HL-60 (cell line): ENCODE data around the gene MTHFD1L.

Experiments used
- DNase-seq, 2 experiments: peaks; one replicate each; pipeline ENCODE4 v3.0.0-alpha.2; 2010 to 2020; ENCODE audit warnings: low read depth in 1 of 2, low spot score in 1 of 2
- H3K27ac ChIP-seq: fragments of 250-450 bp; sonication (Bioruptor Pico); replicated peaks from 2 replicates; pipeline ENCODE4 v1.5.1; 2020; ENCODE audit warnings: mild to moderate bottlenecking, moderate library complexity
- H3K27me3 ChIP-seq: fragments of 250-450 bp; sonication (Bioruptor Pico); 2 replicates; pipeline ENCODE4 v1.5.1; 2021; ENCODE audit warnings: mild to moderate bottlenecking, moderate library complexity; ENCODE audit not compliant: insufficient read depth, poor library complexity, severe bottlenecking
- H3K4me3 ChIP-seq: replicated peaks from 2 replicates; pipeline ENCODE4 v1.5.1; 2011; ENCODE audit warnings: mild to moderate bottlenecking, control low read depth, low read length; ENCODE audit not compliant: insufficient read depth
- CTCF ChIP-seq: IDR thresholded peaks from one replicate; pipeline ENCODE4 v1.5.1; 2011; ENCODE audit warnings: low read length, control low read depth, inconsistent platforms; ENCODE audit not compliant: insufficient read depth
- GABPA ChIP-seq: IDR thresholded peaks from 2 replicates; pipeline ENCODE4 v1.6.1; 2012; ENCODE audit warnings: low read depth
- POLR2AphosphoS5 ChIP-seq: IDR thresholded peaks from 2 replicates; pipeline ENCODE4 v1.6.1; 2012; ENCODE audit warnings: low read depth
- REST ChIP-seq: IDR thresholded peaks from 2 replicates; pipeline ENCODE4 v1.6.1; 2012; ENCODE audit warnings: low read depth; ENCODE audit not compliant: insufficient replicate concordance
- SPI1 ChIP-seq: IDR thresholded peaks from 2 replicates; pipeline ENCODE4 v1.6.1; 2012; ENCODE audit warnings: low read depth, mild to moderate bottlenecking, borderline replicate concordance

Gene MTHFD1L

GRCh38 chr6:150953851-150954250, 88.3 kb downstream of the MTHFD1L start:
- H3K27ac ChIP-seq = no peak overlapping the region
- no peak for TF ChIP-seq POLR2AphosphoS5
- no peak for TF ChIP-seq SPI1
- no peak for TF ChIP-seq GABPA
- TF ChIP-seq CTCF = no peak
- no peak for TF ChIP-seq REST
- no peak overlapping the region for H3K4me3 ChIP-seq
- no peaks in the 10 kb centered on the region for H3K27me3 ChIP-seq
- no peak for DNase-seq

- DNase-seq = no peak
- Histone ChIP-seq H3K27ac (no peak overlapping the region), H3K4me3 (no peak overlapping the region), H3K27me3 (no peaks in the 10 kb centered on the region)
- no peak for TF ChIP-seq SPI1
- no peak for TF ChIP-seq CTCF
- no peak for TF ChIP-seq GABPA
- no peak for TF ChIP-seq REST
- no peak for TF ChIP-seq POLR2AphosphoS5
Measured at GRCh38 chr6:150959166-150959565, 93.7 kb downstream of the MTHFD1L start.

- H3K27ac ChIP-seq = no peak overlapping the region
- no peak for DNase-seq
- TF ChIP-seq POLR2AphosphoS5 = no peak
- no peak for TF ChIP-seq SPI1
- no peak for TF ChIP-seq CTCF
- no peak for TF ChIP-seq REST
- TF ChIP-seq GABPA = no peak
Measured at GRCh38 chr6:150962436-150962835, 96.9 kb downstream of the MTHFD1L start.

More at GRCh38 chr6:150962436-150962835, 96.9 kb downstream of the MTHFD1L start:
- no peak overlapping the region for H3K4me3 ChIP-seq
- no peaks in the 10 kb centered on the region for H3K27me3 ChIP-seq
